Left kidney (tissue), 2 donors: ENCODE measurements around the gene NOL4L. TPM values are rescaled to one million over a fixed set of nuclear protein-coding genes. Genes with fewer than 3 reads are reported as not detected.

Source experiments
- DNase-seq: peaks from one replicate; pipeline ENCODE4 v3.0.0-alpha.2; 2013
- polyA plus RNA-seq: library from polyadenylated mRNA; unstranded; fragments of 120-200 nt; gene quantifications from one replicate; pipeline ENCODE4 v1.2.1, GENCODE V29; 2013; ENCODE audit not compliant: insufficient read length

Gene NOL4L
- polyA plus RNA-seq, 1 donor, result 61.5 TPM

DNA sequence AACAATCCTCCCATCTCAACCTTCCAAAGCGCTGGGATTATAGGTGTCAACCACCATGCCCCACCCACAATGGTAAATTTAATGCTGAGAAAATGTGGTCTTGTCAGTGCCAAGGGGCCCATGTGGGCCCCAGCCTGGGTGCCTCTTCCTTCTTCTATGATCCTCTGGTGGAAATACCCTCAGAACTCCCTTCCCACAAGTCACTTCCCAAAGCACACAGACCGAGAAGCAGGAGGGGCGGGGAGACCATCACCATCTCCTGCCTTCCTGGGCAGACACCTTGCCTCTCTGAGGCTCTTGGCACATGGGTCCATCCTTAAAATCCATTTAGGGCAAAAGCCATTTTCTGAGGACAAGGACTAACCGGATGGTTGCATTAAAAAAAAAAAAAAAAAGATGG, 59.0 kb downstream of the NOL4L start:
- DNase-seq, result no peak

DNA sequence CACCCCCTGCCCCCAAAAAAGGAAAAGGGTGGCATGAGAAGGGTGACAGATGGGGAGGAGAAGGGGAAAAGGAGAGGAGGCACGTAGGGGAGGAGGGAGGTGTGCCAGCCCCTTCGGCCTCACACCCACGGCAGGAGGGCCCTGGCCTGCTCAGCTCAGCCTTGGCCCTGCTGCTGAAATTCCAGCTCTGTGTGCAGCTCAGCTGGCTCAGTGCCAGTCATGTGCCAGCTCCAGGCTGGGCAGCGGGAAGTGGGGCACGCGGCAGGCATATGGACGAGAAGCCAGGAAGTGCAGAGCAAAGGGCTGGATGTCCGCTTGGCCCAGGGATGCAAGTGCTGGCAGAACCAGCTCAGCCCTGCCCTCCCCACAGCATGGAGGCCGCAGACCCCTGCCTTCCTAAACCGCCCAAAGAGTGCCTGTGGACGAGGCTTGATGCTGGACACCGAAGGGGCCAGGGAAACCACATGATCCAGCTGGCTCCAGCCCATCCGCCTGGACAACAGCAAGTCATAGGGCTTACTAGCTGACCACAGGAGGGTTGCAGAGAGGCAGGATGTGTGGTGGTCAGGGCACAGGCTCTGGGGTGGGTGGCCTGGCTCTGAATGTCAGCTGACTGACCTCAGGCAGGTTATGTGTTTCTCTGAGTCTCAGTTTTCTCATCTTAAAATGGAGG, 60.2 kb downstream of the NOL4L start:
- no peak for DNase-seq

DNA sequence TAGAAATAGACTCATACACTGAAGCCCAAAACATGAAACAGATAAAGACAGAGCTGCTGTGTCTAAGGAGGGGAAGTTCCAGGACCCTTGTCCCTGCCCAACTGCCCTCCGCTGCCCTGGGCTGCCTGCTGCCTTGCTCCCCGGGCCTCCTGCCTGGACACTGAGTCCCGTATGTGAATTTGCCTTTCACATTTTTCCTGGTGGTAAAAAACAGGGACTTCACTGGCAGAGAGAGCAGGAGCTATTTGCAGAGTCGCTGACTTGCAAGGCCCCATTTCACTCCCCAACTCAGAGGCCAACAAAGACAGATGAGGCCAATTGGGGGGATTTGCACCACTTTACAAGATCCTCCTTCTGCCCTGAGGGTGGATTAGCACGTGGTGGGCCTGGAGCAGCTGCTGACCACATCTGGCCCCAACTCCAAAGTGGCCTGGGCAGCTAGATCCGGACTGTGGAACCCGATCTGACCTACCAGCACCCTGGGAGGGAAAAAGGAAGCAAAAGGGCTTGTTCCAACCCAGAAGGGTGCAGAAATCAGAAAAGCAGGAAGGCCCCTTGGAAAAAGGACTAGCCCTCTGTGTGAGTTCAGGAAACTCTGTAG, 61.4 kb downstream of the NOL4L start:
- DNase-seq, result no peak

DNA sequence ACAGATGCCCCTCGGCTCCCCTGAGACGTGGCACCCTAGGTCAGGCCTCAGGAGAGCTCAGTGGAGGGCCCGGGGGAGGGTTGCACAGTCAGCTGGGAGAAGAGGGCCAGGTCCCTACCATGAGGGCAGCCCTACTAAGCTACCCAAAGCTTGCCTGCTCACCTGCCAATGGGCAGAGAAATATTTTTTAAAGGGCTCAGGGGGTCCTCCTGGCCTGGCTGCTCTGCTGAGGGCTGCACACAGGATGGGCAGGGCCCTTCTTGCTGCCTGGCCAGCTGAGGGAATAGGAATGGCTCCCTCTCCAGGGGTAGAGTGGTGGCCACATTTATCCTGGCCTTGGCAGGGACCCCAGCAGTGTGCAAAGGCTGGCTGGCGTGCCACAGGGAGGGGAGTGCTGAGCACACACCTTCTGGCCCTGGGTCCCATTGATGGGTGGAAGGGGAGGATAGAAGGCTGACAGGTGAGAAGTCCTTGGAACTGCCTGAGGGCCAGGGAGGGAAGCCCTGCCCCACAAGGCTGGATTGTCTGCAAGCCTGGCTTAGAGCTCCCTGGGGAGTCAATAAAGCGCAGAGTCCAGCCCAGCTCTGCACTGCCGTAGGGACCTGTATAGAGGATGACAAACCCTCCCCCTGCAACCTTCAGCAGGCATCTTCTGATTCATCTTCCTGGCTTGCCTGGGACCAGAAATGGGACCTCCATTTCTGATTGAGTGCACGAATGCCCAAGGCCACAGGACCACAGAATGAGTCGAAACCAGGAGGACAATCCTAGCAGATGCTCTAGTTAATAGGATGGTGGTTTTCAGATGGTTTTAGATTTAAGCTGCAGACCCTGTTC, 62.1 kb downstream of the NOL4L start:
- DNase-seq, result no peak

DNA sequence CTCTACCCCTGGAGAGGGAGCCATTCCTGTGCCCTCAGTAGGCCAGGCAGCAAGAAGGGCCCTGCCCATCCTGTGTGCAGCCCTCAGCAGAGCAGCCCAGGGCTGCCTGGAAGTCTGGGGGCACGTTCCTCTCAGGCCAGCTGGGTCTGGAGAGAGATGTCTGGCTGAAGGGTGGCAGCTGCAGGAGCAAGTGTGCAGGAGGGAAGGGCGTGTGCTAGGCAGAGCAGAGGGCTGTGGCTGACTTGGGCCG, 62.7 kb downstream of the NOL4L start:
- no peak for DNase-seq

DNA sequence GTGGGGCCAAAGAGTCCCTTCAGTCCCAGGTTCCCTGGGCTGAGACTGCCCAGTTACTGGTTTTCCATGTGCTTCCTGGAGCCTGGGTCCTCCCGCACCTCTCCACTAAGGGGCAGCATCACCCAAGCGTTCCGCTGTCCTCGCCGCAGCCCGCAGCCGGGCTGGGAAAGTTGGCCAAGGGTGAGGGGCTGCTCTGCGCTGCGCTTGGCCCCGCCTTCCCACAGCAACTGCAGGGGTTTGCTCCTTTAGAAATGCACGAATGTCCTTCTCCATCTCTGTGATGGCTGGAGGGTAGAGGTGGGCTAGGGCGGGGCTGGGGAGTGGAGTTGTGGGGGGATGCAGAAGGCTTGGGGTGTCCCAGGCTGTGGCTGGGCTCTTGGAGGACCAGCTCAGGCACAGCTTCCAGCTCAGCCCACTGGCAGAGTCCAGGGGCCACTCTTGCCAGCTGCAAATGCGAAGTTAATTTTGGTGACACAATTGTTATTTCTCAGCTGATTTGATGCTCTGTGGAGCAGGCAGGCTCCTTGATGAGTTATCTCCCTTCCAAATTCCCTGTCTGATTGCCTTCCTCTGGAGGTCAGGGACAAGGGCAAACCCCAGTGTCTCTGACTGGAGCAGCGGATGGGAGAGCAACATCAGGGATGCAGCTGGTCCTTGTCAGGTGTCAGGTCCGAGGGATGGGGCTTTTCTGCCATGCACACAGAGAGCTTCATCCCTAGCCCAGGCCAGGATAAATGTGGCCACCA, 63.2 kb downstream of the NOL4L start:
- DNase-seq, result no peak

DNA sequence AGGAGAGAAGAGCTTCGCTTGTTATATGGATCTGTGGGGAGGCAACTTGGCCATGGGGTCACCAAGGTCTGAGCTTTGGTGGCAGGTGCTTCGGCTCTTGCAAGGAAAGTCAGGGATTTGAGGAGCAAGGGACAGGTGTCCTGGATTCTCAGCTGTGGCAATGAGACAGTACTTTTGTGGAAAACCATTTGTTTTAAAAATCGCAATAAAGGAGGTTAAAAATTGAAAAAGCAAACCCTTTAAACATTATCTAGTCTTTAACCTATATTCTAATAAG, 64.3 kb downstream of the NOL4L start:
- no peak for DNase-seq

DNA sequence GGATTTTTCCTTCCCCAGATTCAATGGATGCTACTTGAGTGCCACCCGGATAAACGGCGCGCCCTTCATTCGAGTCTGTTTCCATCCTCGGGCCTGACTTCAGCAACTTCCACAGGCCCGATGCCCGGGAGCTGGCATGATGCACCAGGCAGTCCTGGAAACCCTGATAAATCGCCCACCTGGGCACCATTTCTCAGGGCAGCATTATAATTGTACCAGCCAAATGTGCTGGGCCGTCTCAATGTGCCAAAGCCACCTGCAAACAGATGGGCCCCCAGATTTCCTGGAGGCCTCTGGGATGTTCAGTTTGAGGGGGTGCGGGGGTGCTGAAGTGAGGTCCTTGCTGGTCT, 65.8 kb downstream of the NOL4L start:
- no peak for DNase-seq

DNA sequence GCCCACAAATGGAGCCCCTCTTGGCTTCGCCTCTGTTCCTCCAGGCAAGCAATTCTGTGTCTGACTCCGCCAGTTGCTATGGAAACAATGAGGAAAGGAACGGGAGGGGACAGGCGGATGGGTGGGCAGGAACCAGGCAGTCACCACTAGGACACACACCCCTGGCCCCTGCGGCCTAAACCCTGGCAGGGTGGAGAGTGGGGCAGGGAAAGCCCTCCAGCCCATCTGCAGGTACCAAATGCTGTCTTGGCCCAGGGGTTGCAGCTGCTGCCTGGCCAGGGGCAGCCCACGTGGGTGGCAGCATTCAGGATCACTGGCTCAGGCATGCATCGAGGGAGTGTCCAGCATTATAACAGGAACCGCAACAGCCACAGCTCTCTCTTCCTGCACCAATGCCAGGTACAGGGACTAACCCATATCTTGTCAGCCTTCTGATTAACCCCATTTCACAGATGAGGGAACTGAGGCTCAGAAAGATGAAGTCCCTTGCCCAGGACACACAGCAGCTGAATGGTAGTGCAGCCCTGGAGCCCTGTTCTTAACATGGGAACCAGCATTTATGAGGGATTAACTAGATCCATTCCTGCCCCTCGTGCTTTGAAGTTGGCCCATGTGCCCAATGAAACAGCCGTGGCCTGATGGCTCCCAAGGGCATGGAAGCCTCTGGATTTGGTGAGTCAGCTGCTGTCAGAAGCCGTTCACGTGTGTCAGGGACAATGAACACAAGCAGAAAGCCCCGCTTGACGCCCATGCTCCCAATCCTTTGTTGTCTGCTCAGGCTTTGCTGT, 66.3 kb downstream of the NOL4L start:
- no peak for DNase-seq

DNA sequence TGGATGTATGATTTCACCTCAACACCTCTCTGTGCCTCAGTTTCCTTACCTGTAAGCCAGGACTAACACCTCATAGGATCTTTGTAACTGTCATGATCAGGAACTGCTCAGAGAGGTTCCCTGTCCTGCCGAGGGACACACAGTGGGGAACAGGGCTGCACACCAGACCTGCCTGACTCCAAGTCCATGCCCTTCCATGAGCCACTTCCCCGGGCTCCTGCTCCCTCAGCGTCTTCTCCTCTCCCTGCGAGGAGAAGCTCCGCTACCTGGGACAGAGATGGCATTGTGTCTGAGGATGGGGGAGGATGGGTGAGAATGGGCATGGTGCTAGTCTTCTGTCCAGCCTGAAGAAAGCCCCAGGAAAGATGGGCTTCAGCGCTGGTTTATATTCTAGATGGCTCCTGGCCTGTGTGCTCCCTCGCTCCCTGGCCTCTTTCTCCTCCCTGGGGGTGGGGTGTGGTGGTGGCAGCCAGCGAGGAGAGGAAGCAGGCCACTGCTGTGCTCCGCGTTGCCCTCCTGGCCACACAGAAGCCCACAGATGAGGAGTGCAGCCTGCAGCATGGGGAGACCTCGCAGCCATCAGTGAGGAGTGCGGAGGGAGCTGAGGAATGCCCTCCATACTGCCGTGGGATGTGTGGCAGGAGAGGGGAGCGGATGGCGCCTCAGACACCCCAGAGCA, 67.1 kb downstream of the NOL4L start:
- no peak for DNase-seq

DNA sequence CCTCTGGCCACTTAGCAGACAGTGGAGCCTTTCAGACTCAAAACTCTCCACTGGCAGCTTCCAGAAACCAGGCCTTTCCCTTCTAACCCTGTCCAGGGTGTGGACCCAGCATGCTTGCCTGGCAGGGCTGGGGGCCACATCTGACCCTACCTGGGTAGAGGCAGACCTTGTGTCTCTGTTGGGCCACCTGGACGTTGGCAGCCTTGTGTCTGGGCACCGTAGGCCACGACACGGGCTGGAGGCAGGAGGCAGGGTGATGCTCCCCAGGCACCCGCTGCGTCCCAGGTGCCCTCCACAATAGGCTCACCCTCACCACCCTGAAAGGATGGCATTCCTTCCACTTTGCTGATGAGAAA, 67.6 kb downstream of the NOL4L start:
- DNase-seq, result no peak

DNA sequence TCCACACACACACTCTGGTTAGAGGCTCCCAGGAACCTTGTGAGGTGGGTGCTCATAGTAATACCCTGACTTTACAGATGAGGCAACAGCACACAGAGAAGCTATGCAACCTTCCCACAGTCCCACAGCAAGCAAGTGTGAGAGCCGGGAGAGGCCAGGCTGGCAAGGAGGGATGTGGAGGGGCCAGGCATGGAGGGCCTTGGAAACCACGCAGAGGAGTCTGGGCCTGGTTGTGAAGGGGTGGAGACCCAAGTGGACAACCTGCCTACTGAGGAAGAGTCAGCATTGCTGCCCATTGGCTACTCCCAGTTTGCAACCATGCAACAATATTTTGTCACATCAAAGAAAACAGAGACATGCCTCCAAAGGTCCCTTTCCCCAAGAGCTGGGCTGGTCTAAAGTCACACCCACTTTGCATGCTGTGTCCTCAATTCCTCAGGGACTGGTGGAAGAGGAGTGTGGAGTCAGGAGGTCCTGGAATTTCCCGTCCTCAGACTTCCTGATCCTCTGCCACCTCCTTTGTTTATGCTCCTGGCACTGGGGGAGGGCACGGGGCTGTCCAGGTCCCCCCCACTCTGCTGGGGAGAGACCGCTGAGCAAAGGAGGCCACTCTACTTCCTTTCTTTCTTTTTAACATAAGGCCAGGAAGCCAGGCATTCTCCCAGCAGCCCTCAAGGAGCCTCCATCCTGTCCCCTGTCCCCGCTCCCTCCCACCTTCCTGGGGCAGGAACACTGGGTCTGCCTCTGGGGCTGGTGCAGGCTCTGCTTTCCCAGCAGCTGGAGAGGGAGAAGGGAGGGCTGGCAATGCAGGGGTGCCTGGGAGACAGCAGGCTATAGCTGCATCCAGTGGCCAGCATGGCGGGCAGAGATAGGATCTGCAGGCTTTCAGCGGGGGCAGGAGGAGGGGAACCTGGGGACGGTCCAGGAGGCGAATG, 68.3 kb downstream of the NOL4L start:
- no peak for DNase-seq

DNA sequence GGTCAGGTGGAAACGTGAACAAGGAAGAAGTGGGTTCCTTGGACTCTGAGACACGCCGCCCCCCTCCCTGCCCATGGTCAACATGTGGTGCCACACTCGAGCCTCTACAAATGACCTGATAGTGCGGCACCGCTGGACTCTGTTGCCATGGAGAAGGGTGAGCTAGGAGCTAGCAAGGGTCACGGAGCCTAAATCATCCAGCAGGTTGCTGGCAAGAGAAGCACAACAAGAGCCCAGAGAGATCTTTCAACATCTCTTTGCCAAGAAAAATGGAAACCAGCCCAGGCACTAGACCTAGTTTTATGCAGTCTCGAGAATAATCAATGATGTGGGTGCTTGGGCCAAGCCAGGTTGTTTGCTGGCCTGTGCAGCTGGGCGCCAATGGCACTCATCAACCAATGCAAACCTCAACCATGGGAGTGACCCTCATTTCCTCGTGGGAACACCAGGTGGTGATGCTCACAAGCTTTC, 69.5 kb downstream of the NOL4L start:
- DNase-seq, result no peak

DNA sequence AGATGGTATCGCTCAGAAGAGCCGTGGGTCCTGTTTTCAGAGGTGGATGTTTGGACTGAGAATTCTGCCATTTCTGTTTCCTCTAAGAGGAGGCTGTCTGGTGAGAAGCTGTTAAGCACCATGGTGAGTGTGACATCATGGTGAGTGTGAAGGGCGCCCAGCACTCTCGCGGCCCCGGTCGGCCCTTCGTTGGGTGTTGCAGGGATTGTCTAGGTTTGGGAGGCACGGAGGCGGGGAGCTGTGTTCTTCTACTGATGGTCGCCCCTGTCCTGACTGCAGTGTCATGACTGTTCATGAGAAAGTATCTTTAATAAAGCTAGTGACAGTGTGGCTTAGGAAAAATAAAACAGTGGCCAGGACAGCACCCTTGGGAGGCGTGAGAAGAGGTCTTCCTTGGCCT, 70.4 kb downstream of the NOL4L start:
- DNase-seq, result no peak

DNA sequence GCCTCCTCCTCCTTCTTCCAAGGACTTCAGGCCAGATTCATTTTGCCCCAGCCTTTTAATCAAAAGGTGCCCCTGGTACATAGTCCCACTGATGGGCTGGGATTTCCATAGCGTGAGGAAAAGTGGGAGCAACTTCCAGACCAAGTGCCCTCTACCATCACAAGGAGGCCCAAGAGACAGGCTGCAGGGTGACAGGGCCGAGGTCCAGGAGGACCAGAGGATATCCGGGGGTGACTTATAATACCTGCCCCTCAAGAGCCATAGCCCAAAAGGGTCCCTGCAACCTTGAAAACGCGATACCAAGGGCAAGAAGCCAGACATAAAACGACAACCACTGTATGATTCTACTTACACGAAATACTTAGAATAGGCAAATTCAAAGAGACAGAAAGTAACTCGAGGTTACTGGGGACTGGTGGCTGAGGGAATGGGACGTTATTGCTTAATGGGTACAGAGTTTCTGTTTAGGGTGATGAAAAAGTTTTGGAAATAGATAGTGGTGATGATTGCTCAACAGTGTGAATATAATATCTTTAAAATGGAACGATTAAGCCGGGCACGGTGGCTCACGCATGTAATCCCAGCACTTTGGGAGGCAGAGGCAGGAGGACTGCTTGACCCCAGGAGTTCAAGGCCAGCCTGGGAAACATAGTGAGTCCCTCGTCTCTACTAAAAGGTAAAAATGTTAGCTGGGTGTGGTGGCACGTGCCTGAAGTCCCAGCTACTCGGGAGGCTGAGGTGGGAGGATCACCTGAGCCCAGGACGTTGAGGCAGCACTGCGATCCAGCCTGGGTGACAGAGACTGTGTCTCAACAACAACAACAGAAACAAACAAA, 71.9 kb downstream of the NOL4L start:
- DNase-seq, result no peak

DNA sequence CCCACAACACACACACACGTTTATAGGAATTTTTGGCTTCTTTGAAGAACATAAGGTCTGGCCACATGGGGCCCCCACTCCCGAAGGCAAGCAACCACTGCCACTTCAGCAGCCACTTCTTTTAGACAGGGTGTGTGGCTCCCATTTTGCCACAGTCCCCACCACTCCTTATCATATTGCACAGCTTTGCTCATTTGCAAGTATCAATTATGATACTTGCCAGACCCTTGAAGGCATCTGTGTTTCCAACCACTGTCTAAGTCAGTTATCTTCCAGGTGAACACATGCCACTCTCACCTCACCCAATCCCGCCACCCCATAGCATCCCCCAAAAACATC, 73.1 kb downstream of the NOL4L start:
- DNase-seq, result no peak

DNA sequence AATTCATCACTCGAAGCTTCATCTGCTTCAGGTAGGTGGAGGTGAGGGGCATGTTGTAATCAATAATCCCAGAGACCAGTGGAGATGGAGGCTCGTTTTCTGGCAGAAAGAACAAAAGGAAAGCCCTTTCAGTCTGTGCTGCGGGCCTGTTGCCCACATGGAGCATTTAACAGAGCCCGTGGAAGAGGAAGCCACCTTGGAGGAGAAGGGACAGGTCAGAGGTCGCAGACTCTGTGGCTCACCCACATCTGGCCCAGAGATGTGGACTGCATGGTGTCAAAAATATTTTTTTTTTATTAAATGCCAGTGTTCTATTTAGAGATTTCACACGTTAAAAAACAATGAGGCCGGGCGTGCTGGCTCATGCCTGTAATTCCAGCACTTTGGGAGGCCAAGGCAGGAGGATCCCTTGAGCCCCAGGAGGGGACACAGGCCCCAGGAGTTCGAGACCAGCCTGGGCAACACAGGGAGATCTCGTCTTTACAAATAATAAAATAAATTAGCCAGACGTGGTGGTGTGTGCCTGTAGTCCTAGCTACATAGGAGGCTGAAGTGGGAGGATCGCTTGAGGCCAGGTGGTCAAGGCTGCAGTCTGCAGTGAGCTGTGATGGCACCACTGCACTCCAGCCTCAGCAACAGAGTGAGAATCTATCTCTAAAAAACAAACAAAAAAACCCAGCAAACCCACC, 73.6 kb downstream of the NOL4L start:
- DNase-seq, result no peak

DNA sequence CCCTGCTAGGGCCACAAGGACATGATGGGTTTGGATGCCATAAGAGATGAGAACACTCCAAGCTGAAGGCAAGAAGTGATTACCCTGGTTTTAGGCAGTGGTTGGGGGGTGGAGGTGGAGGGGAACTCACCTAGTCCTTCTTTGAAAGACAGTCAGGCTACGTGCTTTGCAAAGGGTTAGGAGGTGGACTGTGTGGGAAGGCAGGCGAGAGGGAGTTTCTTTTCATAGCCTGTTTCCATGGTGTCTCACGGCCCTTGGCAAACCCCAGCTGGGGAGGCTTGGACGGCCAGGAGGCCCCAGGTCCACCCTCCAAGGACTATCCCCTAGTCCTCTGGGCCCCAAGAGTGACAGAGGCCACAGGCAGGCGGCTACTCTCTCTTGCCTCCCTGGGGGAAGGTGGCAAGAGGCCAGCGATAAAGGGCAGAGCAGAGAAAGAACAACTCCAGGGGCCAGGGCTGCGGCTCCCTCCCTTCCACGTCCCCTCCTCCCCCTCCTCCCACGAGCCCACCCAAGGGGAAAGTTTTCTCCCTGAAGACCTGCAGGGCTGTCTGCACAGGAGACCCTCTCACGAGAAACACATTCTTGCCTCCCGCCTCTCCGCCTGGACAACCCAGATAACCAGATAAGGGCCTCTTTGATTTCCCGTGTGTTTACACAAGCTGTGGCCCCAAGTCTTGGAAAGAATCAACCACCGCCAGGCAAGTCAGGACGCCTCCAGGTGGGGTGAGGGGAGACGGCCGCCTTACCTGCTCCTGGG, 74.4 kb downstream of the NOL4L start:
- DNase-seq, result no peak
